PC-9 (cell line): ENCODE data around the gene SUGCT. TPM values are rescaled to one million over a fixed set of nuclear protein-coding genes. Genes with fewer than 3 reads are reported as not detected.

ENCODE experiments used
- BruUV-seq: library from RNA; stranded (reverse); fragments of 400-500 nt; replicated peaks from 2 replicates; lab custom pipeline; 2021; lab: Mats Ljungman, UMichigan
- CTCF ChIA-PET: fragments of 300-600 bp; sonication (Branson Sonifier 250); formaldehyde crosslinking; loops from one replicate; lab custom pipeline; 2022; ENCODE audit warnings: antibody characterized with exemption; lab: Charles Lee
- POLR2A ChIA-PET: fragments of 300-600 bp; sonication (Branson Sonifier 250); formaldehyde crosslinking; loops from one replicate; lab custom pipeline; 2022; ENCODE audit warnings: antibody characterized with exemption; ENCODE audit not compliant: unreplicated experiment; lab: Charles Lee
- DNase-seq, 2 experiments: peaks; one replicate each; pipeline versions ENCODE4 v3.0.0 to v3.0.0-alpha.2; 2015 to 2022; ENCODE audit warnings: mixed read lengths in 1 of 2
- H2AFZ ChIP-seq: fragments of 200-600 bp; sonication (generic); 2 replicates; pipeline ENCODE4 v1.8.1; 2017; ENCODE audit warnings: antibody characterized with exemption
- H3F3A ChIP-seq: fragments of 200-600 bp; sonication (generic); 2 replicates; pipeline ENCODE4 v1.8.1; 2017; ENCODE audit warnings: antibody characterized with exemption, mild to moderate bottlenecking, low read depth; ENCODE audit not compliant: insufficient read depth
- H3K27ac ChIP-seq: fragments of 200-600 bp; sonication (generic); 2 replicates; pipeline ENCODE4 v1.6.1; 2016; ENCODE audit warnings: mixed run types
- H3K27me3 ChIP-seq: fragments of 200-600 bp; sonication (generic); 2 replicates; pipeline ENCODE4 v1.6.1; 2016; ENCODE audit warnings: low read depth, mixed run types; ENCODE audit not compliant: insufficient read depth
- H3K36me3 ChIP-seq: fragments of 200-600 bp; sonication (generic); 2 replicates; pipeline ENCODE4 v1.6.1; 2016; ENCODE audit warnings: low read depth, mixed run types
- H3K4me1 ChIP-seq: fragments of 200-600 bp; sonication (generic); replicated peaks from 2 replicates; pipeline ENCODE4 v1.6.1; 2016; ENCODE audit warnings: mixed run types; ENCODE audit not compliant: insufficient read depth
- H3K4me2 ChIP-seq: fragments of 200-600 bp; sonication (generic); 2 replicates; pipeline ENCODE4 v1.6.1; 2017; ENCODE audit warnings: mixed run types
- H3K4me3 ChIP-seq: fragments of 200-600 bp; sonication (generic); 2 replicates; pipeline ENCODE4 v1.6.1; 2016; ENCODE audit warnings: mixed run types
- H3K79me2 ChIP-seq: fragments of 200-600 bp; sonication (generic); 2 replicates; pipeline ENCODE4 v1.6.1; 2017; ENCODE audit warnings: low read depth, mixed run types
- H3K9me2 ChIP-seq: fragments of 200-600 bp; sonication (generic); 2 replicates; pipeline ENCODE4 v1.8.1; 2017; ENCODE audit warnings: mild to moderate bottlenecking; ENCODE audit not compliant: insufficient read depth
- H3K9me3 ChIP-seq: fragments of 200-600 bp; sonication (generic); 2 replicates; pipeline ENCODE4 v1.8.1; 2016; ENCODE audit warnings: low read depth; ENCODE audit not compliant: insufficient read depth
- H4K20me1 ChIP-seq: fragments of 200-600 bp; sonication (generic); 2 replicates; pipeline ENCODE4 v1.8.1; 2017; ENCODE audit not compliant: insufficient read depth
- CTCF ChIP-seq: fragments of 200-600 bp; sonication (generic); conservative IDR thresholded peaks from 2 replicates; pipeline ENCODE4 v1.6.1; 2017; ENCODE audit warnings: mixed run types, antibody characterized with exemption, mild to moderate bottlenecking, moderate library complexity
- EZH2 ChIP-seq: fragments of 200-600 bp; sonication (generic); IDR thresholded peaks from 2 replicates; pipeline ENCODE4 v1.8.0; 2017; ENCODE audit warnings: antibody characterized with exemption, low read depth
- intact Hi-C: fragments of 100-400 bp; cut with micrococcal nuclease; formaldehyde crosslinking; loops from one replicate; pipeline ENCODE4 v1.10.0; 2022; ENCODE audit not compliant: unreplicated experiment
- total RNA-seq: library from RNA; stranded (reverse); gene quantifications from 2 replicates; pipeline ENCODE4 v1.2.3, GENCODE V29; 2021

SUGCT gene
- total RNA-seq, 1 experiment from 2014 or later, result 3.5 TPM

DNA sequence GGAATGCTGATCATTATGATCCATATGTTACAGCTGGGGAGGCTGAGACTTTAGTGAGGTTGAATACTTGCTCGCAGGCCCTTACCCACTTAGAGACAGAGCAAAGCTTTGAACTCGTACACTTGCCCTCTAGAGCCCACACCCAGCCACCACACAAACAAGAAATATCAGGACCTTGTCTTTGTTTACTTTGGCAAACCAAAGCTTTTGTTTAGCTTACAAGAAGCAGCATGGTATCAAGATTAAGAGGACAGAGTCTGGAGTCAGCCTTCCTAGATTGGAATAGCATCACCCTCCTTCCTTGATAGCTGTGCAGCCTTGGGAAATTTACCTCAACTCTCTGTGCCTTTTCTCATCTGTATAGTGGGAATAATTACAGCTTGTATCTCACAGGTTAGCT, 477.5 kb downstream of the SUGCT start:
- CTCF ChIA-PET, result interaction anchor here (0.7 kb wide), 1 partner anchor 39 kb away, joined by 3 read pairs; no protein-coding TSS in a partner anchor
- no peaks in the 10 kb centered on the region for H3K79me2 ChIP-seq
- intact Hi-C loops, result no loop called here
- H3K9me3 ChIP-seq, result no peaks in the 10 kb centered on the region
- no peak overlapping the region for H3K4me3 ChIP-seq
- H3K4me2 ChIP-seq, result no peak overlapping the region
- no peaks in the 10 kb centered on the region; the same call in 1 of the 2 replicates for H3K9me2 ChIP-seq
- no peaks in the 10 kb centered on the region for H4K20me1 ChIP-seq
- no TSS peak for BruUV-seq
- H3K27ac ChIP-seq, result no peak overlapping the region
- H2AFZ ChIP-seq, result no peak overlapping the region
- POLR2A ChIA-PET, result no interaction called here
- no peaks in the 10 kb centered on the region for H3K36me3 ChIP-seq
- DNase-seq, result no peak
- TF ChIP-seq EZH2, result no peak
- TF ChIP-seq CTCF, result no peak
- H3K4me1 ChIP-seq, result no peaks in the 10 kb centered on the region
- no peaks in the 10 kb centered on the region for H3F3A ChIP-seq
- H3K27me3 ChIP-seq, result no peaks in the 10 kb centered on the region

DNA sequence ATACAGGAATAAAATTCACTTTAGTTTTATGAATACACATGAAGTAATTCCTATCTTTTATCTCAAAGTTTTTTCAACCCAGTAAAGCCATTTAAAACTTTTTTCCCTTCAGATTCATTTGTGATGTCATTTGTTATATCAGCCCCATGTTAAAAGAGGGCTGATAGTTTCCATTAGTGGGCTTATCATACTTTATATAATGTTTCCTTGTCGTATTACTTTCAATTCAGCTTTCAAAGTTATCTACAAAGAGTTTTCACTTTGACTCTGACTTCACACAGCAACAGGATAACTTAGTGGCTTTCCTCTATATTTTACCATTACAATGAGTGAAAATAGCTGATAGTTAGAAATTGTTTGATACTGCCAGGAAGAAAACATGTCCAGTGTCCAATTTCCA, 484.8 kb downstream of the SUGCT start:
- Histone ChIP-seq H2AFZ (no peak overlapping the region), H3K4me1 (no peaks in the 10 kb centered on the region), H3K4me2 (no peak overlapping the region), H3K9me2 (no peaks in the 10 kb centered on the region; the same call in 1 of the 2 replicates), H3K4me3 (no peak overlapping the region), H3F3A (no peaks in the 10 kb centered on the region), H3K79me2 (no peaks in the 10 kb centered on the region), H3K36me3 (no peaks in the 10 kb centered on the region), H3K9me3 (no peaks in the 10 kb centered on the region), H3K27me3 (no peaks in the 10 kb centered on the region), H3K27ac (no peak overlapping the region), H4K20me1 (no peaks in the 10 kb centered on the region)
- CTCF ChIA-PET, result no interaction called here
- intact Hi-C loops, result no loop called here
- DNase-seq, result no peak
- TF ChIP-seq EZH2, result no peak
- TF ChIP-seq CTCF, result no peak
- no TSS peak for BruUV-seq
- POLR2A ChIA-PET, result no interaction called here

GRCh38 chr7:40621592-40621998, 486.8 kb downstream of the SUGCT start:
- H3K79me2 ChIP-seq, result no peaks in the 10 kb centered on the region
- CTCF ChIA-PET, result no interaction called here
- no TSS peak for BruUV-seq

More at GRCh38 chr7:40621592-40621998, 486.8 kb downstream of the SUGCT start:
- intact Hi-C loops, result no loop called here
- no peaks in the 10 kb centered on the region for H3K9me2 ChIP-seq
- TF ChIP-seq EZH2, result no peak
- TF ChIP-seq CTCF, result no peak
- H3K36me3 ChIP-seq, result no peaks in the 10 kb centered on the region
- no peak overlapping the region for H3K4me2 ChIP-seq
- H3K9me3 ChIP-seq, result no peaks in the 10 kb centered on the region
- no peak overlapping the region for H3K4me3 ChIP-seq
- POLR2A ChIA-PET, result no interaction called here
- DNase-seq, result no peak
- no peak overlapping the region for H2AFZ ChIP-seq
- H3F3A ChIP-seq, result no peaks in the 10 kb centered on the region
- no peak overlapping the region for H3K27ac ChIP-seq
- H3K4me1 ChIP-seq, result no peaks in the 10 kb centered on the region
- H4K20me1 ChIP-seq, result no peaks in the 10 kb centered on the region
- no peaks in the 10 kb centered on the region for H3K27me3 ChIP-seq
